Peyer's patch (tissue), 4 donors: ENCODE results near the gene APOM.

ENCODE experiments used
- POLR2A ChIP-seq, 2 donors: fragments of 450-650 bp; IDR thresholded peaks; one replicate each; pipeline ENCODE4 v1.5.1; 2017; ENCODE audit warnings: antibody characterized with exemption in 2 of 2, mild to moderate bottlenecking in 2 of 2, moderate library complexity in 2 of 2
- TF ChIP-seq, protein P1 (sequence below), 6 experiments: fragments of 450-650 bp in 4 of 6; fragments of 200-600 bp in 2 of 6; sonication (generic) in 1 of 6; IDR thresholded peaks; one replicate each; pipeline ENCODE4 v1.5.1; 2017 to 2019; ENCODE audit warnings: antibody characterized with exemption in 6 of 6, mild to moderate bottlenecking in 3 of 6, moderate library complexity in 1 of 6

DNA sequence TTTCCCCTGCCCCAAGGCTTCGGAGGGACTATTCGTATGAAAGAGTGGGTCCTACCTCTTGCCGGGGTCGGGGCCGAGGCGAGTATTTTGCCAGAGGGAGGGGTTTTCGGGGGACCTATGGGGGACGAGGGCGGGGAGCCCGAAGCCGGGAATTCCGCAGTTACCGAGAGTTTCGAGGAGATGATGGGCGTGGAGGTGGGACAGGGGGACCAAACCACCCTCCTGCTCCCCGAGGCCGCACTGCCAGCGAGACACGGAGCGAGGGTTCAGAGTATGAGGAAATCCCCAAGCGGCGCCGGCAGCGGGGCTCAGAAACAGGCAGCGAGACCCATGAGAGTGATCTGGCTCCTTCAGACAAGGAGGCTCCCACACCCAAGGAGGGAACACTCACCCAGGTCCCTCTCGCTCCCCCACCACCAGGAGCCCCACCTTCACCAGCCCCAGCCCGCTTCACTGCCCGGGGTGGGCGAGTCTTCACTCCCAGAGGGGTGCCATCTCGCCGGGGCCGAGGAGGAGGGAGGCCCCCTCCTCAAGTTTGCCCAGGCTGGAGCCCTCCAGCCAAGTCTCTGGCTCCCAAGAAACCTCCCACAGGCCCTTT is 23.9 kb upstream of the APOM start:
- TF ChIP-seq, protein P1, sequence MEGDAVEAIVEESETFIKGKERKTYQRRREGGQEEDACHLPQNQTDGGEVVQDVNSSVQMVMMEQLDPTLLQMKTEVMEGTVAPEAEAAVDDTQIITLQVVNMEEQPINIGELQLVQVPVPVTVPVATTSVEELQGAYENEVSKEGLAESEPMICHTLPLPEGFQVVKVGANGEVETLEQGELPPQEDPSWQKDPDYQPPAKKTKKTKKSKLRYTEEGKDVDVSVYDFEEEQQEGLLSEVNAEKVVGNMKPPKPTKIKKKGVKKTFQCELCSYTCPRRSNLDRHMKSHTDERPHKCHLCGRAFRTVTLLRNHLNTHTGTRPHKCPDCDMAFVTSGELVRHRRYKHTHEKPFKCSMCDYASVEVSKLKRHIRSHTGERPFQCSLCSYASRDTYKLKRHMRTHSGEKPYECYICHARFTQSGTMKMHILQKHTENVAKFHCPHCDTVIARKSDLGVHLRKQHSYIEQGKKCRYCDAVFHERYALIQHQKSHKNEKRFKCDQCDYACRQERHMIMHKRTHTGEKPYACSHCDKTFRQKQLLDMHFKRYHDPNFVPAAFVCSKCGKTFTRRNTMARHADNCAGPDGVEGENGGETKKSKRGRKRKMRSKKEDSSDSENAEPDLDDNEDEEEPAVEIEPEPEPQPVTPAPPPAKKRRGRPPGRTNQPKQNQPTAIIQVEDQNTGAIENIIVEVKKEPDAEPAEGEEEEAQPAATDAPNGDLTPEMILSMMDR (IDR thresholded peaks at IDR 0.05): no peak
- no peak for TF ChIP-seq POLR2A (IDR thresholded peaks at IDR 0.05)
